HepG2 (cell line): ENCODE data around the gene CNP. TPM values are rescaled to one million over a fixed set of nuclear protein-coding genes. Genes with fewer than 3 reads are reported as not detected.

Experiments
- ATF6 ChIP-seq: sonication (generic); formaldehyde crosslinking; conservative IDR thresholded peaks from 2 replicates; pipeline ENCODE4 v1.4.0; 2020; ENCODE audit warnings: missing genetic modification reagents
- CBX1 ChIP-seq: IDR thresholded peaks from one replicate; pipeline ENCODE4 v1.6.1; 2016; ENCODE audit warnings: antibody characterized with exemption, low read depth
- DMAP1 ChIP-seq: IDR thresholded peaks from 2 replicates; pipeline ENCODE4 v1.6.1; 2016
- EEA1 ChIP-seq: sonication (generic); formaldehyde crosslinking; IDR thresholded peaks from 2 replicates; pipeline ENCODE4 v1.5.1; 2020; ENCODE audit warnings: mild to moderate bottlenecking, missing genetic modification reagents, borderline replicate concordance
- MAFG ChIP-seq: sonication (generic); formaldehyde crosslinking; IDR thresholded peaks from 2 replicates; pipeline ENCODE4 v1.5.1; 2020; ENCODE audit warnings: mild to moderate bottlenecking, missing genetic modification reagents
- MTF2 ChIP-seq: sonication (generic); formaldehyde crosslinking; IDR thresholded peaks from 2 replicates; pipeline ENCODE4 v1.5.0; 2020; ENCODE audit warnings: missing genetic modification reagents, borderline replicate concordance
- NFATC3 ChIP-seq: sonication (generic); formaldehyde crosslinking; IDR thresholded peaks from 2 replicates; pipeline ENCODE4 v1.5.1; 2020; ENCODE audit warnings: mild to moderate bottlenecking, missing genetic modification reagents
- NR3C1 ChIP-seq: sonication (generic); formaldehyde crosslinking; IDR thresholded peaks from 2 replicates; pipeline ENCODE4 v1.4.0; 2020; ENCODE audit warnings: missing genetic modification reagents
- PRDM10 ChIP-seq: sonication (generic); formaldehyde crosslinking; IDR thresholded peaks from 2 replicates; pipeline ENCODE4 v1.4.0; 2020; ENCODE audit warnings: low read depth, missing genetic modification reagents
- SMARCE1 ChIP-seq: fragments of 450-650 bp; IDR thresholded peaks from 2 replicates; pipeline ENCODE4 v1.6.1; 2017; ENCODE audit warnings: borderline replicate concordance
- SNAPC5 ChIP-seq: sonication (generic); formaldehyde crosslinking; IDR thresholded peaks from 2 replicates; pipeline ENCODE4 v1.8.1; 2023; ENCODE audit warnings: mild to moderate bottlenecking, missing genetic modification reagents, borderline replicate concordance
- ZBTB14 ChIP-seq: sonication (generic); formaldehyde crosslinking; IDR thresholded peaks from 2 replicates; pipeline ENCODE4 v1.4.0; 2020; ENCODE audit warnings: missing genetic modification reagents
- ZBTB39 ChIP-seq: sonication (generic); formaldehyde crosslinking; IDR thresholded peaks from 2 replicates; pipeline ENCODE4 v1.5.0; 2020; ENCODE audit warnings: missing genetic modification reagents
- ZFP1 ChIP-seq: IDR thresholded peaks from 2 replicates; pipeline ENCODE4 v1.6.1; 2016
- ZMYM3 ChIP-seq: sonication (generic); formaldehyde crosslinking; IDR thresholded peaks from 2 replicates; pipeline ENCODE4 v1.5.1; 2020; ENCODE audit warnings: mild to moderate bottlenecking, missing genetic modification reagents
- ZNF121 ChIP-seq: sonication (generic); formaldehyde crosslinking; IDR thresholded peaks from 2 replicates; pipeline ENCODE4 v1.5.0; 2020; ENCODE audit warnings: mild to moderate bottlenecking, missing genetic modification reagents
- ZNF234 ChIP-seq: sonication (generic); formaldehyde crosslinking; conservative IDR thresholded peaks from 2 replicates; pipeline ENCODE4 v1.5.1; 2020; ENCODE audit warnings: mild to moderate bottlenecking, missing genetic modification reagents
- polyA plus RNA-seq, 8 experiments: library from polyadenylated mRNA; depleted of rRNA in 3 of 8; stranded (reverse) in 7 of 8; unstranded in 1 of 8; fragments of >200 nt; fragmentation: Illumina TruSeq in 4 of 8; extraction: Trizol in 4 of 8; gene quantifications; 2 replicates each; pipeline versions ENCODE4 v1.2.1 to v1.2.3, GENCODE V29; 2011 to 2016; ENCODE audit warnings: low read depth in 4 of 8, missing spikeins in 1 of 8, mixed read lengths in 1 of 8; ENCODE audit not compliant: insufficient read depth in 1 of 8
- total RNA-seq, 5 experiments: library from RNA; depleted of rRNA; stranded (reverse); fragments of >200 nt; fragmentation: Illumina TruSeq; extraction: Trizol; gene quantifications; 2 replicates each; pipeline ENCODE4 v1.2.3, GENCODE V29; 2016; ENCODE audit warnings: low read depth in 1 of 5

Gene CNP
- total and polyA plus RNA-seq, 2 of the 13 experiments (the other 11 are each of a cell fraction or from before 2014, with no cell fraction given), result 97.2 to 161 TPM

GRCh38 chr17:41959336-41960095, 7.1 kb upstream of the CNP start (continued):
- TF ChIP-seq ATF6 (no peak), SNAPC5 (no peak), CBX1 (peak; percentile 54), ZBTB39 (CRISPR knock-in tag) (0 out of 2 replicates have a peak, but pooled peaks have one; percentile 20), PRDM10 (CRISPR knock-in tag) (no peak), ZNF121 (CRISPR knock-in tag) (no peak), EEA1 (CRISPR knock-in tag) (peak; percentile 71; the same call in 1 of the 2 replicates), ZMYM3 (CRISPR knock-in tag) (no peak), MAFG (CRISPR knock-in tag) (no peak), ZFP1 (no peak), NR3C1 (no peak), ZBTB14 (no peak), NFATC3 (CRISPR knock-in tag) (no peak), ZNF234 (CRISPR knock-in tag) (no peak), MTF2 (CRISPR knock-in tag) (0 out of 2 replicates have a peak, but pooled peaks have one; percentile 18), DMAP1 (CRISPR knock-in tag) (0 out of 2 replicates have a peak, but pooled peaks have one; percentile 57), SMARCE1 (no peak)
